Hindlimb muscle (tissue), 1 donor: ENCODE data around the gene PLK5. TPM values are rescaled to one million over a fixed set of nuclear protein-coding genes. Genes with fewer than 3 reads are reported as not detected.
"Not testable (repeated sequence)": the region's sequence is repeated elsewhere in the genome, so short reads cannot be mapped to it uniquely, and the experiment has no call there.

ENCODE experiments used
- DNase-seq: peaks from one replicate; pipeline ENCODE4 v3.0.0-alpha.2; 2013
- polyA plus RNA-seq: library from polyadenylated mRNA; unstranded; fragments of 120-200 nt; gene quantifications from one replicate; pipeline ENCODE4 v1.2.1, GENCODE V29; 2013; ENCODE audit not compliant: insufficient read length

Gene PLK5
- polyA plus RNA-seq, 1 donor, result 0.30 TPM

GRCh38 chr19:1526979-1527649, 3.2 kb downstream of the PLK5 start:
- DNase-seq, result no peak

- no peak for DNase-seq
These were observed 3.9 kb downstream of the PLK5 start for GRCh38 chr19:1527650-1528309.

GRCh38 chr19:1528596-1529429, 4.9 kb downstream of the PLK5 start:
- no peak for DNase-seq

GRCh38 chr19:1529430-1529816, 5.5 kb downstream of the PLK5 start:
- no peak for DNase-seq

GRCh38 chr19:1530856-1531255, 7.0 kb downstream of the PLK5 start:
- not testable (repeated sequence) for DNase-seq

DNA sequence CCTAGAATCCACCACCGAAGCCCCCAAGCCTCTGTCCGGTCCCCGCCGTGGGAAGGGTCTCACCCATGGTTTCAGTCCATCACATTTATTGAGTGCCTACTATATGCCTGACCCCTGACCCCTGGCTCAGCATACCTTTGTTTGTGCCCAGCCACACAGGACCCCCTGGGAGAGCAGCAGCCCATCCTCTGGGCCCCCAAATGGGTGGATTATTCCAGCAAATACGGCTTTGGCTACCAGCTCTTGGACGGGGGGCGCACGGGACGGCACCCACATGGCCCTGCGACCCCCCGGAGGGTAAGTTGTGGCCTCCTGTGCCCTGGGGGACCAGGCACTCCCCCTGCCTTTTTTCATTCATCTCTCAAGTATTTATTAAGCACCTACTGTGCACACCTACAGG, 7.7 kb downstream of the PLK5 start:
- DNase-seq, result no peak

GRCh38 chr19:1532003-1532402, 8.1 kb downstream of the PLK5 start:
- DNase-seq, result no peak

DNA sequence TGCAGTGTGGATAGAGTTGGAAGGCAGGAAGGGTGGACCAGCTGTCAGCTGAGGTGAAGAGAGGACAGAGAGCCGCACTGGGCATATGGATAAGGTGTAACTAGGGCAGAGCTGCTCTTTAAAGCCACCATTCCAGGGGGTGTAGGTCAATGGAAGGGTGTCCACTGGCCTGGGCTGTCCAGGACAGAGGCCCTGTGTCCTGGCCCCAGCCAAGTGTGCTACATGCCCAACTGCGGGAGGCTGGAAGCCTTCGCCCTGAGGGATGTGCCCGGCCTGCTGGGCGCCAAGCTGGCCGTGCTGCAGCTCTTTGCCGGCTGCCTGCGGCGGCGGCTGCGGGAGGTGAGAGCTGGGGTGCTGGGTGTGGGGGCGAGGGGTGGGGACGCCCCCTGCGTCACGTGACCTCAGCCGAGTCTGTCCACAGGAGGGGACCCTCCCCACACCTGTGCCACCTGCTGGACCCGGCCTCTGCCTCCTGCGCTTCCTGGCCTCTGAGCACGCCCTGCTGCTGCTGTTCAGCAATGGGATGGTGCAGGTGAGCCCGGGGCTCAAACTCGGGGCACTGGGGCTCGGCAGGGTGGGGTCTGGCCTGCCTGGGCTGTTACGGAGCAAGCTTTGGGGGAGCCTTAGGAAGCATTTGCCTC, 9.8 kb downstream of the PLK5 start:
- DNase-seq, result no peak

DNA sequence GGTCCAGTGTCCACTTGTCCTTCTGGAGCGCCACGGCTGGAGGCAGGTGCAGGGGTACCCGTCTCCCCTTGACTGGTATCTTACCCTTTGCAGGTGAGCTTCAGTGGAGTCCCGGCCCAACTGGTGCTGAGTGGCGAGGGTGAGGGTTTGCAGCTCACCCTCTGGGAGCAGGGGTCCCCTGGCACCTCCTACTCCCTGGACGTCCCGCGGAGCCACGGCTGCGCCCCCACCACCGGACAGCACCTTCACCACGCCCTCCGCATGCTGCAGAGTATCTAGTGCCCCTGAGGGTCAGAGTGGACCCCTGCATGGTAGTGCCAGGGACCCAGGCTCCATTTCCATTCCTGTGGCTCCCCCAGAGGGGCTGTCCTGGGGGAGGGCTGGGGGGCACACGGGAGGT, 11.1 kb downstream of the PLK5 start:
- DNase-seq, result no peak

DNA sequence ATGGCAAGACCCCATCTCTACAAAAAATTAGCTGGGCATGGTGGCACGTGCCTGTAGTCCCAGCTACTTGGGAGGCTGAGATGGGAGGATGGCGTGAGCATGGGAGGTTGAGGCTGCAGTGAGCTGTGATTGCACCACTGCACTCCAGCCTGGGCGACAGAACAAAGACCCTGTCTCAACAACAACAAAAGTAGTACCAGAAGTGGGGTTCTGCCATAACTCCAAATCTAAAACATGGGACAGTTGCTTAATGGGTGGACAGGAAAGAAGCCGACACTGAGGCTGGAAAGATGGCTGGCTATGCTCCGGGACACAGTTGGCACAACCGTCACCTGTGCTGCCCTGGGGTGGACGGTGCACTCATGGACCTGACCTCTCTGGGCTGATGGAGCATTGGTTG, 11.8 kb downstream of the PLK5 start:
- not testable (repeated sequence) for DNase-seq

GRCh38 chr19:1538978-1539377, 15.1 kb downstream of the PLK5 start:
- DNase-seq, result no peak

- DNase-seq, result not testable (repeated sequence)
These were observed 15.9 kb downstream of the PLK5 start for GRCh38 chr19:1539749-1540148.

GRCh38 chr19:1540365-1540925, 16.6 kb downstream of the PLK5 start:
- DNase-seq, result peak; percentile 79

DNA sequence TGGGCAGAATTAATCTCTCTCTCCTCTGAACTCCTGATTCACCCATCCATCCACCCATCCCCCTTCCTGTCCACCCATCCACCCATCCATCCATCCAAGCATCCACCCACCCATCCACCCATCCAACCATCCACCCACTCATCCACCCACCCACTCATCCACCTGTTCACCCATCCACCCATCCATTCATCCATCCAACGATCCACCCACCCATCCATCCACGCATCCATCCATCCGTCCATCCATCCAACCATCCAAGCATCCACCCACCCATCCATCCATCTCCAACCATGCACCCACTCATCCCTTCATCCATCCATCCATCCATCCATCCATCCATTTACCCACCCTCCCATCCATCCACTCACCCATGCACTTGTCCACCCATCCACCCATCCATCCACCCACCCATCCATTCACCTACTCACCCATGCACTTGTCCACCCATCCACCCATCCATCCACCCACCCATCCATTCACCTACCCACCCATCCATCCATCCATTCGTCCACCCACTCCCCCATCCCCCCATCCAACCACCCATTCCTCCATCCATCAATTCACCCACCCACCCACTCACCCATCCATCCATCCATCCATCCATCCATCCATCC, 25.6 kb downstream of the PLK5 start:
- no peak for DNase-seq

- DNase-seq, result no peak
These were observed 27.5 kb downstream of the PLK5 start for GRCh38 chr19:1551068-1552040.

DNA sequence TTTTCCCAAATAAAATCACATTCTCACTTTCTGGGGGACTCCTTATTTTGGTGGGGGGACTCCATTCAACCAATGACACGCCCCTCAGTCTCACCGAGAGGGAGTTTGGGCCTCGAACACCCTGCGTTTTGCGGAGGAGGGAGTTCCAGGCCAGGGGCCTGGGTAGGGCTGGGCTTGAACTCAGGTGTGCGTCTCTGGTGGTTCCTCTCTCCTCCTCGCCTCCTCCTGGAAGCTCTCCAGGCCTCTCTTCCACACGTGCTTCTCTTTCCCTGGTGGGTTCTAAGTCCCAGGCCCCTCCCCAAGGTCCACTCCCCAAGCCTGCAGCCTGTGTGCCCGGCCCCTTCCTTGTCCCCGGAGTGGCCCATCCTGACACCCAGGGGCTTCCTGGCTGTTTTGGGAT, 29.5 kb downstream of the PLK5 start:
- no peak for DNase-seq

DNA sequence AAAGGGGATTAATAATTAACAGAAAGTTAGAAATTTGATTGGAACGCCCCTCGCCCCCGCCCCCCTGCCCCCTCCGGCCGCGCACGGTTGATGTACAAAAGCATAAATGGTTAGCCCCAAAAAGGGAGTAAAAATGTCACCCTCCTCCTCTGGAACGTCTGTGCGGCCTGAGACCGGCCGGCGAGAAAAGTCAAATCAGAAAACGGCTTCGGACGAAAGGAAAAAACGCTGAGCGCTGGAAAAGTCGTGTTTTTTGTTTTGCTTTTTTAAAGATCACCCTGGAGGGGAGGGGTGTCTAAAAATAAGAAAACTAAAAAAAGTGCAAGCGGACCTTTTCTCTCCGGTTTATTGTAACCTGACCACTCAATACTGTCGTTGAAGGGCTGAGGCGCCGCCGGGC, 31.1 kb downstream of the PLK5 start:
- DNase-seq, result no peak

DNA sequence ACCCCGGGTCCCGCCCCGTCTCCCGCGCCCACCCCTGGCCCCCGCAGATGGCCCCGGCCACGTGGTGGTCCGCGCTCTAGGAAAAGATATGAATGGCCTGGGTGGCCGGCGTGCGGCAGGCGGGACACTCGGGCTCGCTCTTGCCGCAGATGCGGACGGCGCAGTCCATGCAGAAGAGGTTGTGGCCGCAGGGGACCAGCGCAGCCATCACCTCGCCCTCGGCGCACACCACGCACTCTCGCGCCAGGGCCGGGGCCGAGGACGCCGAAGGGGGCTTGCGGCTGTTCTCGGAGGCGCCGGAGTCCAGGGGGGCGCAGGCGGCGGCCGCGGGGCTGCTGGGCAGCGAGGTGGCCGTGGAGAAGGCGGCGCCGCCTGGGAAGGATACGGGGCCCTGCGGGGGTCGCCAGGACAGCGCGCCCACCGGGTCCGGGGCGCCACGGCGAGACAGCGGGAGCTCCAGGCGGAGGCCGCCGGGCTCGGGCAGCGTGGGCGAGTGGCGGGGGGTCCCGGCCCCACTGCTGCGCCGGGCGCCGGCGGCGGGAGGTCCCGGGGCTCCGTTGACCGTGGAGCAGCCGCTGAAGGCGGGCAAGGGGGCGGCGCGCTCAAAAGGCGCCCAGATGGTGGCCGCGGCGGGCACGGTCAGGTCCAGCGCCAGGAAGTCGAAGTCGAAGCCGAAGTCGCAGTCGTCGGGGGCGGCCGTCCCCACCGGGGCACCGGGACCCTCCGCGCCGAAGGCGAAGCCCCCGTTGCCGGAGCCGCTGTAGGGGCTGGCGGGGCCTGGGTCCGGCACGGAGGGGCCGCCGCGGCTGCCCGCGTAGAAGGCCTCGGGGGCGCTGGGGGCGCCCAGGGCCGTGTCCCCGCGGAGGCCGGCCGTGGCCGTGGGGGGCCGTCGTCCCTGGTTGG, 31.9 kb downstream of the PLK5 start:
- no peak for DNase-seq

DNA sequence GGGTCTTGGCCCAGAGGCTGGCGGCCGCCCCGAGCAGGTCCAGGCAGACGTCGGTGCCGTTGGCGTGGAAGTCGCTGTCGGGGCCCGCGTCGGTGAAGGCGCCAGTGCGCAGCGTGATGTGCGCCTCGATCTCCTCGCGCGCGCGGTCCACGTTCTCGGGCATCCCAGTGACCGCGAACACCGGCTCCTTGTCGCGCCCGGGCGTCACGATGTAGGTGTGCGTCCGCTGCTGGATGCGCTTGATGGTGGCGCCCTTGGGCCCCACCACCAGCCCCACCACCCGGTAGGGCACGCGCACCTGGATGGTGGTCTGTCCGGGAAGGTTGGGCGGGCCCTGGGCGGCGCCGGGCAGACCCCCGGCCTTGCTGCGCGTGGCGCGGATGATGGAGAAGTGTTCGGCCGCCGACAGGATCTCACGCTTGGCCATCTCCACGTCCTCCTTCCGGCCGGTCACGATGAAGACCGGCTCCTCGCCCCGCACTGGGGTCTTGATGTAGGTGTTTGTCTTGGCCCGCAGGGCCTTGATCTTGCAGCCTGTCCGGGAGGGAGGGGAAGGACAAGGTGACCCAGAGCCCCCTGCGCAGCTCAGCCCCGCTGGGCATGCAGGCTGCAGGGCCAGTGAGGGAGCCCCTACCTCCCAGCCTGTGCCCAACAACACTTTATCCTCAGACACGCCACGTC, 32.7 kb downstream of the PLK5 start:
- DNase-seq, result no peak
